WTC11 (cell line): ENCODE results near the gene VSX1. TPM values are rescaled to one million over a fixed set of nuclear protein-coding genes. Genes with fewer than 3 reads are reported as not detected.

Experiments
- ATAC-seq: fragments of 200-7000 bp; cut with Tn5 transposase; 2 replicates; pipeline ENCODE4 v1.10.0; 2021; ENCODE audit warnings: mild to moderate bottlenecking, moderate library complexity
- CTCF ChIA-PET: fragments of 300-600 bp; sonication (Branson Sonifier 250); formaldehyde crosslinking; loops from one replicate; lab custom pipeline; 2021; ENCODE audit warnings: antibody characterized with exemption; lab: Charles Lee
- POLR2A ChIA-PET: fragments of 350-600 bp; sonication (Branson Sonifier 250); formaldehyde crosslinking; loops from one replicate; lab custom pipeline; 2021; ENCODE audit warnings: antibody characterized with exemption; lab: Charles Lee
- DNase-seq: peaks from one replicate; pipeline ENCODE4 v3.0.0; 2021; ENCODE audit warnings: low spot score
- H3K27ac Mint-ChIP-seq: 2 replicates; pipeline ENCODE4 v1.8.0; 2021; ENCODE audit warnings: mixed read lengths
- H3K27me3 Mint-ChIP-seq: 2 replicates; pipeline ENCODE4 v1.8.0; 2021; ENCODE audit warnings: low read depth, mild to moderate bottlenecking, moderate library complexity, mixed read lengths
- H3K36me3 Mint-ChIP-seq: 2 replicates; pipeline ENCODE4 v1.8.0; 2021; ENCODE audit warnings: mixed read lengths
- H3K4me1 Mint-ChIP-seq: 2 replicates; pipeline ENCODE4 v1.8.0; 2022; ENCODE audit warnings: mixed read lengths
- H3K4me3 Mint-ChIP-seq: 2 replicates; pipeline ENCODE4 v1.8.0; 2021; ENCODE audit warnings: mild to moderate bottlenecking, moderate library complexity, mixed read lengths
- H3K9me3 Mint-ChIP-seq: 2 replicates; pipeline ENCODE4 v1.8.0; 2021; ENCODE audit warnings: mixed read lengths
- CBFB ChIP-seq: sonication (generic); formaldehyde crosslinking; IDR thresholded peaks from 2 replicates; pipeline ENCODE4 v1.8.1; 2022; ENCODE audit warnings: mild to moderate bottlenecking, low read depth, missing genetic modification reagents
- FOXP1 ChIP-seq: sonication (generic); formaldehyde crosslinking; IDR thresholded peaks from 2 replicates; pipeline ENCODE4 v1.8.0; 2022; ENCODE audit warnings: missing genetic modification reagents, mild to moderate bottlenecking, moderate library complexity, borderline replicate concordance
- GRHL2 ChIP-seq: fragments of 250-450 bp; sonication (Bioruptor Pico); IDR thresholded peaks from 2 replicates; pipeline ENCODE4 v1.8.0; 2022; ENCODE audit warnings: mild to moderate bottlenecking, moderate library complexity; ENCODE audit not compliant: insufficient replicate concordance, severe bottlenecking
- IRF1 ChIP-seq: sonication (generic); formaldehyde crosslinking; IDR thresholded peaks from 2 replicates; pipeline ENCODE4 v1.8.0; 2023; ENCODE audit warnings: missing genetic modification reagents
- NR1H2 ChIP-seq: sonication (generic); formaldehyde crosslinking; IDR thresholded peaks from 2 replicates; pipeline ENCODE4 v1.9.0; 2021; ENCODE audit warnings: mild to moderate bottlenecking, moderate library complexity, missing genetic modification reagents
- NR3C1 ChIP-seq: sonication (generic); formaldehyde crosslinking; conservative IDR thresholded peaks from 2 replicates; pipeline ENCODE4 v1.8.1; 2023; ENCODE audit warnings: low read depth, mild to moderate bottlenecking, missing genetic modification reagents
- RELA ChIP-seq: sonication (generic); formaldehyde crosslinking; IDR thresholded peaks from 2 replicates; pipeline ENCODE4 v1.8.1; 2022; ENCODE audit warnings: missing genetic modification reagents, mild to moderate bottlenecking, borderline replicate concordance
- RORB ChIP-seq: fragments of 250-450 bp; sonication (Bioruptor Pico); IDR thresholded peaks from 2 replicates; pipeline ENCODE4 v1.9.0; 2021; ENCODE audit warnings: mild to moderate bottlenecking
- TEAD4 ChIP-seq: sonication (generic); formaldehyde crosslinking; IDR thresholded peaks from 2 replicates; pipeline ENCODE4 v1.8.0; 2022; ENCODE audit warnings: mild to moderate bottlenecking, missing genetic modification reagents
- ZNF317 ChIP-seq: sonication (generic); formaldehyde crosslinking; IDR thresholded peaks from 2 replicates; pipeline ENCODE4 v1.8.1; 2023; ENCODE audit warnings: low read depth, mild to moderate bottlenecking, moderate library complexity, missing genetic modification reagents, borderline replicate concordance
- ZNF416 ChIP-seq: fragments of 250-450 bp; sonication (Bioruptor Pico); IDR thresholded peaks from 2 replicates; pipeline ENCODE4 v1.9.0; 2021; ENCODE audit warnings: mild to moderate bottlenecking, inconsistent platforms
- total RNA-seq: library from RNA; stranded (reverse); gene quantifications from 3 replicates; pipeline ENCODE4 v1.2.3, GENCODE V29; 2021
- TF ChIP-seq, protein P1 (sequence below): sonication (generic); formaldehyde crosslinking; IDR thresholded peaks from 2 replicates; pipeline ENCODE4 v1.8.0; 2023; ENCODE audit warnings: missing genetic modification reagents, mild to moderate bottlenecking, borderline replicate concordance
- TF ChIP-seq, protein P2 (sequence below): sonication (generic); formaldehyde crosslinking; IDR thresholded peaks from 2 replicates; pipeline ENCODE4 v1.8.1; 2023; ENCODE audit warnings: mild to moderate bottlenecking, missing genetic modification reagents, moderate library complexity
- TF ChIP-seq, protein P3 (sequence below): fragments of 250-450 bp; sonication (Bioruptor Pico); IDR thresholded peaks from 2 replicates; pipeline ENCODE4 v1.9.0; 2021; ENCODE audit warnings: moderate library complexity, mild to moderate bottlenecking, inconsistent platforms, borderline replicate concordance
- TF ChIP-seq, protein P4 (sequence below): sonication (generic); formaldehyde crosslinking; IDR thresholded peaks from 2 replicates; pipeline ENCODE4 v1.8.0; 2023; ENCODE audit warnings: mild to moderate bottlenecking, missing genetic modification reagents
- TF ChIP-seq, protein P5 (sequence below): sonication (generic); formaldehyde crosslinking; IDR thresholded peaks from 2 replicates; pipeline ENCODE4 v1.8.0; 2022; ENCODE audit warnings: missing genetic modification reagents
- TF ChIP-seq, protein P6 (sequence below): fragments of 250-450 bp; sonication (Bioruptor Pico); IDR thresholded peaks from 2 replicates; pipeline ENCODE4 v1.9.0; 2021; ENCODE audit warnings: mild to moderate bottlenecking, borderline replicate concordance

VSX1 gene
- total RNA-seq, 1 experiment from 2014 or later: not detected

DNA sequence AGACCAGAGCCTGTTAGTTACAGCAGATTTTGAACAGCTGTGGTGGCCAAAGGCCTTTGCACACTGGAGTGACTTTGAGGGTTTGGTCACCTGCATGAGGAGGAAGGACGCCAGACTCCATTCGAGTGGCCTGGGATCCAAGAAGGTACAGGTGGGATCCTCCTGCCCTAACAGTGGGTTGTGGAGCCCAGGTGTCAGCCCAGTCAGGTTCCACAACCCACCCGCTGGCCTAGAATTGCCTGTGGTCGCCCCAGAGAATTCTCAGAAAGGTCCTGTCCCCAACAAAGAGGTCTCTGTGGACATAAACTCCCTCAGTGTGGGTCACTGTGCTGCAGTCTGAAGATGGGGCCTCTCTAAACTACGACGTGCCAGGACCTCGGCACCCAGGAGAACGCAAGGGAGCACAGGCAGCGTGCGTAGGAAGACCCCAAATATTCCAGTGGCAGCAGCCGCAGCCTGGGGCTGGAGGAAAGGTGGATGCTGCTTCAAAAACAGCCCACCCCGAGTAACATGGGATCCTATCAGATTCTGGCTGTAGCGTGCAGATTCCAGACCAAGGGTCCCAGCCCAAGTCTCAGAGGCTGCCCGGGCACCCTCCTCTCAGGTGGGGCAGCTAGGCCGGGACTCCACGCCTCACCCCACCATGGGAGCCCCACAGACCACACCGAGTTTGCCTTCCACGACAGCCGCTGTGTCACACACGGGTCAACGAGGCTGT lies 40.0 kb downstream of the VSX1 start:
- DNase-seq (no peak), ATAC-seq (no peak)
- TF ChIP-seq GRHL2 (CRISPR knock-in tag) (no peak), NR3C1 (no peak), IRF1 (CRISPR knock-in tag) (no peak), ZNF317 (no peak), FOXP1 (CRISPR knock-in tag) (no peak), TEAD4 (CRISPR knock-in tag) (no peak), NR1H2 (no peak), ZNF416 (CRISPR knock-in tag) (no peak)
- TF ChIP-seq, protein P1, sequence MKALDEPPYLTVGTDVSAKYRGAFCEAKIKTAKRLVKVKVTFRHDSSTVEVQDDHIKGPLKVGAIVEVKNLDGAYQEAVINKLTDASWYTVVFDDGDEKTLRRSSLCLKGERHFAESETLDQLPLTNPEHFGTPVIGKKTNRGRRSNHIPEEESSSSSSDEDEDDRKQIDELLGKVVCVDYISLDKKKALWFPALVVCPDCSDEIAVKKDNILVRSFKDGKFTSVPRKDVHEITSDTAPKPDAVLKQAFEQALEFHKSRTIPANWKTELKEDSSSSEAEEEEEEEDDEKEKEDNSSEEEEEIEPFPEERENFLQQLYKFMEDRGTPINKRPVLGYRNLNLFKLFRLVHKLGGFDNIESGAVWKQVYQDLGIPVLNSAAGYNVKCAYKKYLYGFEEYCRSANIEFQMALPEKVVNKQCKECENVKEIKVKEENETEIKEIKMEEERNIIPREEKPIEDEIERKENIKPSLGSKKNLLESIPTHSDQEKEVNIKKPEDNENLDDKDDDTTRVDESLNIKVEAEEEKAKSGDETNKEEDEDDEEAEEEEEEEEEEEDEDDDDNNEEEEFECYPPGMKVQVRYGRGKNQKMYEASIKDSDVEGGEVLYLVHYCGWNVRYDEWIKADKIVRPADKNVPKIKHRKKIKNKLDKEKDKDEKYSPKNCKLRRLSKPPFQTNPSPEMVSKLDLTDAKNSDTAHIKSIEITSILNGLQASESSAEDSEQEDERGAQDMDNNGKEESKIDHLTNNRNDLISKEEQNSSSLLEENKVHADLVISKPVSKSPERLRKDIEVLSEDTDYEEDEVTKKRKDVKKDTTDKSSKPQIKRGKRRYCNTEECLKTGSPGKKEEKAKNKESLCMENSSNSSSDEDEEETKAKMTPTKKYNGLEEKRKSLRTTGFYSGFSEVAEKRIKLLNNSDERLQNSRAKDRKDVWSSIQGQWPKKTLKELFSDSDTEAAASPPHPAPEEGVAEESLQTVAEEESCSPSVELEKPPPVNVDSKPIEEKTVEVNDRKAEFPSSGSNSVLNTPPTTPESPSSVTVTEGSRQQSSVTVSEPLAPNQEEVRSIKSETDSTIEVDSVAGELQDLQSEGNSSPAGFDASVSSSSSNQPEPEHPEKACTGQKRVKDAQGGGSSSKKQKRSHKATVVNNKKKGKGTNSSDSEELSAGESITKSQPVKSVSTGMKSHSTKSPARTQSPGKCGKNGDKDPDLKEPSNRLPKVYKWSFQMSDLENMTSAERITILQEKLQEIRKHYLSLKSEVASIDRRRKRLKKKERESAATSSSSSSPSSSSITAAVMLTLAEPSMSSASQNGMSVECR (CRISPR knock-in tag): no peak
- TF ChIP-seq, protein P2, sequence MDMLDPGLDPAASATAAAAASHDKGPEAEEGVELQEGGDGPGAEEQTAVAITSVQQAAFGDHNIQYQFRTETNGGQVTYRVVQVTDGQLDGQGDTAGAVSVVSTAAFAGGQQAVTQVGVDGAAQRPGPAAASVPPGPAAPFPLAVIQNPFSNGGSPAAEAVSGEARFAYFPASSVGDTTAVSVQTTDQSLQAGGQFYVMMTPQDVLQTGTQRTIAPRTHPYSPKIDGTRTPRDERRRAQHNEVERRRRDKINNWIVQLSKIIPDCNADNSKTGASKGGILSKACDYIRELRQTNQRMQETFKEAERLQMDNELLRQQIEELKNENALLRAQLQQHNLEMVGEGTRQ (CRISPR knock-in tag): no peak
- TF ChIP-seq, protein P3, sequence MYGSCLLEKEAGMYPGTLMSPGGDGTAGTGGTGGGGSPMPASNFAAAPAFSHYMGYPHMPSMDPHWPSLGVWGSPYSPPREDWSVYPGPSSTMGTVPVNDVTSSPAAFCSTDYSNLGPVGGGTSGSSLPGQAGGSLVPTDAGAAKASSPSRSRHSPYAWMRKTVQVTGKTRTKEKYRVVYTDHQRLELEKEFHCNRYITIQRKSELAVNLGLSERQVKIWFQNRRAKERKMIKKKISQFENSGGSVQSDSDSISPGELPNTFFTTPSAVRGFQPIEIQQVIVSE (CRISPR knock-in tag): no peak
- TF ChIP-seq, protein P4, sequence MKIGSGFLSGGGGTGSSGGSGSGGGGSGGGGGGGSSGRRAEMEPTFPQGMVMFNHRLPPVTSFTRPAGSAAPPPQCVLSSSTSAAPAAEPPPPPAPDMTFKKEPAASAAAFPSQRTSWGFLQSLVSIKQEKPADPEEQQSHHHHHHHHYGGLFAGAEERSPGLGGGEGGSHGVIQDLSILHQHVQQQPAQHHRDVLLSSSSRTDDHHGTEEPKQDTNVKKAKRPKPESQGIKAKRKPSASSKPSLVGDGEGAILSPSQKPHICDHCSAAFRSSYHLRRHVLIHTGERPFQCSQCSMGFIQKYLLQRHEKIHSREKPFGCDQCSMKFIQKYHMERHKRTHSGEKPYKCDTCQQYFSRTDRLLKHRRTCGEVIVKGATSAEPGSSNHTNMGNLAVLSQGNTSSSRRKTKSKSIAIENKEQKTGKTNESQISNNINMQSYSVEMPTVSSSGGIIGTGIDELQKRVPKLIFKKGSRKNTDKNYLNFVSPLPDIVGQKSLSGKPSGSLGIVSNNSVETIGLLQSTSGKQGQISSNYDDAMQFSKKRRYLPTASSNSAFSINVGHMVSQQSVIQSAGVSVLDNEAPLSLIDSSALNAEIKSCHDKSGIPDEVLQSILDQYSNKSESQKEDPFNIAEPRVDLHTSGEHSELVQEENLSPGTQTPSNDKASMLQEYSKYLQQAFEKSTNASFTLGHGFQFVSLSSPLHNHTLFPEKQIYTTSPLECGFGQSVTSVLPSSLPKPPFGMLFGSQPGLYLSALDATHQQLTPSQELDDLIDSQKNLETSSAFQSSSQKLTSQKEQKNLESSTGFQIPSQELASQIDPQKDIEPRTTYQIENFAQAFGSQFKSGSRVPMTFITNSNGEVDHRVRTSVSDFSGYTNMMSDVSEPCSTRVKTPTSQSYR: no peak
- H3K4me3 Mint-ChIP-seq: no peak overlapping the region
- H3K4me1 Mint-ChIP-seq: no peaks in the 10 kb centered on the region
- no peaks in the 10 kb centered on the region for H3K36me3 Mint-ChIP-seq
- no peak overlapping the region for H3K27ac Mint-ChIP-seq
- POLR2A ChIA-PET: no interaction called here
- H3K27me3 Mint-ChIP-seq: no peaks in the 10 kb centered on the region; the same call in 1 of the 2 replicates
- CTCF ChIA-PET: no interaction called here
- no peaks in the 10 kb centered on the region for H3K9me3 Mint-ChIP-seq

GRCh38 chr20:25040438-25040831 lies 41.5 kb downstream of the VSX1 start:
- Mint-ChIP-seq H3K27me3 (no peaks in the 10 kb centered on the region; the same call in 1 of the 2 replicates), H3K4me1 (peaks cover 5% of the 10 kb centered on the region), H3K36me3 (no peaks in the 10 kb centered on the region), H3K27ac (no peak overlapping the region), H3K9me3 (no peaks in the 10 kb centered on the region), H3K4me3 (no peak overlapping the region)
- ChIA-PET CTCF (no interaction called here), POLR2A (no interaction called here)
- no peak for TF ChIP-seq CBFB (CRISPR knock-in tag)
- TF ChIP-seq RORB (CRISPR knock-in tag): no peak
- no peak for TF ChIP-seq RELA (CRISPR knock-in tag)
- TF ChIP-seq, protein P5, sequence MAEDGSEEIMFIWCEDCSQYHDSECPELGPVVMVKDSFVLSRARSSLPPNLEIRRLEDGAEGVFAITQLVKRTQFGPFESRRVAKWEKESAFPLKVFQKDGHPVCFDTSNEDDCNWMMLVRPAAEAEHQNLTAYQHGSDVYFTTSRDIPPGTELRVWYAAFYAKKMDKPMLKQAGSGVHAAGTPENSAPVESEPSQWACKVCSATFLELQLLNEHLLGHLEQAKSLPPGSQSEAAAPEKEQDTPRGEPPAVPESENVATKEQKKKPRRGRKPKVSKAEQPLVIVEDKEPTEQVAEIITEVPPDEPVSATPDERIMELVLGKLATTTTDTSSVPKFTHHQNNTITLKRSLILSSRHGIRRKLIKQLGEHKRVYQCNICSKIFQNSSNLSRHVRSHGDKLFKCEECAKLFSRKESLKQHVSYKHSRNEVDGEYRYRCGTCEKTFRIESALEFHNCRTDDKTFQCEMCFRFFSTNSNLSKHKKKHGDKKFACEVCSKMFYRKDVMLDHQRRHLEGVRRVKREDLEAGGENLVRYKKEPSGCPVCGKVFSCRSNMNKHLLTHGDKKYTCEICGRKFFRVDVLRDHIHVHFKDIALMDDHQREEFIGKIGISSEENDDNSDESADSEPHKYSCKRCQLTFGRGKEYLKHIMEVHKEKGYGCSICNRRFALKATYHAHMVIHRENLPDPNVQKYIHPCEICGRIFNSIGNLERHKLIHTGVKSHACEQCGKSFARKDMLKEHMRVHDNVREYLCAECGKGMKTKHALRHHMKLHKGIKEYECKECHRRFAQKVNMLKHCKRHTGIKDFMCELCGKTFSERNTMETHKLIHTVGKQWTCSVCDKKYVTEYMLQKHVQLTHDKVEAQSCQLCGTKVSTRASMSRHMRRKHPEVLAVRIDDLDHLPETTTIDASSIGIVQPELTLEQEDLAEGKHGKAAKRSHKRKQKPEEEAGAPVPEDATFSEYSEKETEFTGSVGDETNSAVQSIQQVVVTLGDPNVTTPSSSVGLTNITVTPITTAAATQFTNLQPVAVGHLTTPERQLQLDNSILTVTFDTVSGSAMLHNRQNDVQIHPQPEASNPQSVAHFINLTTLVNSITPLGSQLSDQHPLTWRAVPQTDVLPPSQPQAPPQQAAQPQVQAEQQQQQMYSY (CRISPR knock-in tag): no peak
- TF ChIP-seq, protein P6, sequence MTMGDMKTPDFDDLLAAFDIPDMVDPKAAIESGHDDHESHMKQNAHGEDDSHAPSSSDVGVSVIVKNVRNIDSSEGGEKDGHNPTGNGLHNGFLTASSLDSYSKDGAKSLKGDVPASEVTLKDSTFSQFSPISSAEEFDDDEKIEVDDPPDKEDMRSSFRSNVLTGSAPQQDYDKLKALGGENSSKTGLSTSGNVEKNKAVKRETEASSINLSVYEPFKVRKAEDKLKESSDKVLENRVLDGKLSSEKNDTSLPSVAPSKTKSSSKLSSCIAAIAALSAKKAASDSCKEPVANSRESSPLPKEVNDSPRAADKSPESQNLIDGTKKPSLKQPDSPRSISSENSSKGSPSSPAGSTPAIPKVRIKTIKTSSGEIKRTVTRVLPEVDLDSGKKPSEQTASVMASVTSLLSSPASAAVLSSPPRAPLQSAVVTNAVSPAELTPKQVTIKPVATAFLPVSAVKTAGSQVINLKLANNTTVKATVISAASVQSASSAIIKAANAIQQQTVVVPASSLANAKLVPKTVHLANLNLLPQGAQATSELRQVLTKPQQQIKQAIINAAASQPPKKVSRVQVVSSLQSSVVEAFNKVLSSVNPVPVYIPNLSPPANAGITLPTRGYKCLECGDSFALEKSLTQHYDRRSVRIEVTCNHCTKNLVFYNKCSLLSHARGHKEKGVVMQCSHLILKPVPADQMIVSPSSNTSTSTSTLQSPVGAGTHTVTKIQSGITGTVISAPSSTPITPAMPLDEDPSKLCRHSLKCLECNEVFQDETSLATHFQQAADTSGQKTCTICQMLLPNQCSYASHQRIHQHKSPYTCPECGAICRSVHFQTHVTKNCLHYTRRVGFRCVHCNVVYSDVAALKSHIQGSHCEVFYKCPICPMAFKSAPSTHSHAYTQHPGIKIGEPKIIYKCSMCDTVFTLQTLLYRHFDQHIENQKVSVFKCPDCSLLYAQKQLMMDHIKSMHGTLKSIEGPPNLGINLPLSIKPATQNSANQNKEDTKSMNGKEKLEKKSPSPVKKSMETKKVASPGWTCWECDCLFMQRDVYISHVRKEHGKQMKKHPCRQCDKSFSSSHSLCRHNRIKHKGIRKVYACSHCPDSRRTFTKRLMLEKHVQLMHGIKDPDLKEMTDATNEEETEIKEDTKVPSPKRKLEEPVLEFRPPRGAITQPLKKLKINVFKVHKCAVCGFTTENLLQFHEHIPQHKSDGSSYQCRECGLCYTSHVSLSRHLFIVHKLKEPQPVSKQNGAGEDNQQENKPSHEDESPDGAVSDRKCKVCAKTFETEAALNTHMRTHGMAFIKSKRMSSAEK: no peak
- DNase-seq (no peak), ATAC-seq (no peak)
